Natural killer cell (primary cell): ENCODE results near the gene TMEM61. TPM values are rescaled to one million over a fixed set of nuclear protein-coding genes. Genes with fewer than 3 reads are reported as not detected.

Experiments
- ATAC-seq, 3 donors: fragments of 150-1000 bp in 2 of 3; fragments of 200-7000 bp in 1 of 3; cut with Tn5 transposase; 1 replicate in 1 of 3; 2 replicates in 2 of 3; pipeline ENCODE4 v1.10.0; 2021; ENCODE audit warnings: mild to moderate bottlenecking in 2 of 3, moderate library complexity in 2 of 3
- DNase-seq, 2 donors: peaks; one replicate each; pipeline versions ENCODE4 v3.0.0 to v3.0.0-alpha.2; 2013 to 2021; ENCODE audit warnings: mixed read lengths in 1 of 2
- H3K27ac ChIP-seq: one replicate; pipeline ENCODE4 v1.5.1; 2013; ENCODE audit warnings: mild to moderate bottlenecking, low read length
- H3K27me3 ChIP-seq: one replicate; pipeline ENCODE4 v1.6.1; 2013; ENCODE audit warnings: low read length; ENCODE audit not compliant: control insufficient read depth, insufficient read depth
- H3K36me3 ChIP-seq: one replicate; pipeline ENCODE4 v1.6.1; 2013; ENCODE audit warnings: low read length; ENCODE audit not compliant: control insufficient read depth, insufficient read depth
- H3K4me1 ChIP-seq: one replicate; pipeline ENCODE4 v1.6.1; 2013; ENCODE audit warnings: low read length; ENCODE audit not compliant: control insufficient read depth, insufficient read depth
- H3K4me3 ChIP-seq: one replicate; pipeline ENCODE4 v1.5.1; 2013; ENCODE audit warnings: low read length
- H3K9me3 ChIP-seq: one replicate; pipeline ENCODE4 v1.6.1; 2013; ENCODE audit warnings: low read length; ENCODE audit not compliant: control insufficient read depth, insufficient read depth
- H3K27ac Mint-ChIP-seq, 2 donors: one replicate each; pipeline ENCODE4 v1.8.0; 2022; ENCODE audit warnings: mild to moderate bottlenecking in 2 of 2, mixed read lengths in 2 of 2, moderate library complexity in 1 of 2
- H3K27me3 Mint-ChIP-seq, 2 donors: one replicate each; pipeline ENCODE4 v1.8.0; 2022; ENCODE audit warnings: low read depth in 2 of 2, mixed read lengths in 2 of 2
- H3K36me3 Mint-ChIP-seq: one replicate; pipeline ENCODE4 v1.8.0; 2022; ENCODE audit warnings: mixed read lengths
- H3K4me1 Mint-ChIP-seq, 2 donors: one replicate each; pipeline ENCODE4 v1.8.0; 2022; ENCODE audit warnings: mixed read lengths in 2 of 2
- H3K4me3 Mint-ChIP-seq: one replicate; pipeline ENCODE4 v1.8.0; 2022; ENCODE audit warnings: mild to moderate bottlenecking, moderate library complexity, mixed read lengths
- H3K9me3 Mint-ChIP-seq, 2 donors: one replicate each; pipeline ENCODE4 v1.8.0; 2022; ENCODE audit warnings: mixed read lengths in 2 of 2
- WGBS: methylation state at CpG from one replicate; pipeline ENCODE4 v1.1.7; 2013; ENCODE audit warnings: missing lambda C conversion rate; ENCODE audit not compliant: insufficient coverage; 5-methylcytosine and 5-hydroxymethylcytosine counted together
- intact Hi-C: fragments of 100-400 bp; cut with micrococcal nuclease; formaldehyde crosslinking; loops from one replicate; pipeline ENCODE4 v1.14.2; 2022
- total RNA-seq, 4 donors: library from RNA; stranded (reverse); fragments of 120-200 nt in 1 of 4; gene quantifications; one replicate each; pipeline versions ENCODE4 v1.2.3 to v1.2.4, GENCODE V29; 2013 to 2022
- TF ChIP-seq, protein P1 (sequence below): fragments of 200-600 bp; IDR thresholded peaks from one replicate; pipeline ENCODE4 v1.8.0; 2022; ENCODE audit warnings: antibody characterized with exemption

TMEM61 gene
- total RNA-seq, 3 donors from 2014 or later (not counting 1 experiment from before 2014, with no cell fraction given) = not detected

DNA sequence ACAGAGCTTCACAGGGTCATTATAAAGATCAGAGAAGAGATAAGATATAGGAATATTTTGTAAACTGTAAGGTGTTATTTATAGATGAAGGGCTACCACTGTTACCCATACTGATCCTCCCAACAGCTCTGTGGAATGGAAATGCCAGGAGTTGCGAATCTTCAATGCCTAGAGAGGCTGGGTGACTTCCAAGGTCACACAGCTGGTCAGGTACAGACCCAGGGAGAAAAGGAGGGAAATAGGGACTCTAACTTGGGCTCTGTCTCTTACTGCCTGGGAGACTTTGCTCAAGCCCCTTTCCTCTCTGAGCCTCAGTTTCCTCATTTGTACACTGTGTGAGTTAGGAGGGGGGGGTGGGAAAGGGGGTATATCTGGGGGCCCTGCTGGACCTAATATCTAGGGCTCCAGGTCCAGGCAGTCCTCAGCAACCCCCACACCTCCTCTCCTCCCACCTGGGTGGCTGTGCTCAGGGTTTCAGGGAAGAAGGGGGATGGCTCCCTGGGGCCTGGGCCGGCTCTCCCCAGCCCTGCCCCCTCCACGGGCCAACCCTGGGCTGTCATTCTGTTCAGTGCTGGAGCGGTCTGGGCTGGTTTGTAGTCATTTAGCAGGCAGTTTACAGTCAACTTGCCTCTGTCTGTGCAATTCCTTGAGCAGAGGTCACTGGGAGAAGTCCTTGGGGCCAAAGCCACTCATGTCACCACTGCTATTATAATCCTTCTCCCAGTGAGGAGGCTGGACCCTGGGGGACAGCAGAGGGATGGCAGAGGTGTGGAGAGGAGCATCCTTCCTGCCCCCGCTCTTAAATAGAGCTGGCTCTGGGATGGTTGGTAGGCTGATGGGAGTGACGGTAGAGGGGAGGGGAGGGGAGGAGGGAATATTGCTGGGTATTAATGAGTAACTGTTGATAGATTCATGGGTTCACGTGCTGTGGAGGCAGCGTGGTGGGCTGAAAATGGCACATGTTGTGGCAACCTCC lies 20.0 kb downstream of the TMEM61 start:
- H3K27me3 ChIP-seq = peaks cover 15% of the 10 kb centered on the region
- Mint-ChIP-seq H3K4me3 (no peak overlapping the region), H3K36me3 (no peaks in the 10 kb centered on the region), H3K9me3 (peaks cover 0 to 2% of the 10 kb centered on the region in 2 donors), H3K27ac (no peak overlapping the region), H3K27me3 (peaks cover 16 to 17% of the 10 kb centered on the region in 2 donors), H3K4me1 (peaks cover 14% of the 10 kb centered on the region in 2 donors)
- H3K27ac ChIP-seq = no peak overlapping the region
- intact Hi-C loops = no loop called here
- no peak for ATAC-seq
- peaks cover 16% of the 10 kb centered on the region for H3K4me1 ChIP-seq
- TF ChIP-seq, protein P1, sequence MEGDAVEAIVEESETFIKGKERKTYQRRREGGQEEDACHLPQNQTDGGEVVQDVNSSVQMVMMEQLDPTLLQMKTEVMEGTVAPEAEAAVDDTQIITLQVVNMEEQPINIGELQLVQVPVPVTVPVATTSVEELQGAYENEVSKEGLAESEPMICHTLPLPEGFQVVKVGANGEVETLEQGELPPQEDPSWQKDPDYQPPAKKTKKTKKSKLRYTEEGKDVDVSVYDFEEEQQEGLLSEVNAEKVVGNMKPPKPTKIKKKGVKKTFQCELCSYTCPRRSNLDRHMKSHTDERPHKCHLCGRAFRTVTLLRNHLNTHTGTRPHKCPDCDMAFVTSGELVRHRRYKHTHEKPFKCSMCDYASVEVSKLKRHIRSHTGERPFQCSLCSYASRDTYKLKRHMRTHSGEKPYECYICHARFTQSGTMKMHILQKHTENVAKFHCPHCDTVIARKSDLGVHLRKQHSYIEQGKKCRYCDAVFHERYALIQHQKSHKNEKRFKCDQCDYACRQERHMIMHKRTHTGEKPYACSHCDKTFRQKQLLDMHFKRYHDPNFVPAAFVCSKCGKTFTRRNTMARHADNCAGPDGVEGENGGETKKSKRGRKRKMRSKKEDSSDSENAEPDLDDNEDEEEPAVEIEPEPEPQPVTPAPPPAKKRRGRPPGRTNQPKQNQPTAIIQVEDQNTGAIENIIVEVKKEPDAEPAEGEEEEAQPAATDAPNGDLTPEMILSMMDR = no peak
- H3K9me3 ChIP-seq = no peaks in the 10 kb centered on the region
- no peak for DNase-seq
- no peak overlapping the region for H3K4me3 ChIP-seq
- H3K36me3 ChIP-seq = no peaks in the 10 kb centered on the region
- WGBS = 79% methylated on average over 8 of the region's 8 CpGs

DNA sequence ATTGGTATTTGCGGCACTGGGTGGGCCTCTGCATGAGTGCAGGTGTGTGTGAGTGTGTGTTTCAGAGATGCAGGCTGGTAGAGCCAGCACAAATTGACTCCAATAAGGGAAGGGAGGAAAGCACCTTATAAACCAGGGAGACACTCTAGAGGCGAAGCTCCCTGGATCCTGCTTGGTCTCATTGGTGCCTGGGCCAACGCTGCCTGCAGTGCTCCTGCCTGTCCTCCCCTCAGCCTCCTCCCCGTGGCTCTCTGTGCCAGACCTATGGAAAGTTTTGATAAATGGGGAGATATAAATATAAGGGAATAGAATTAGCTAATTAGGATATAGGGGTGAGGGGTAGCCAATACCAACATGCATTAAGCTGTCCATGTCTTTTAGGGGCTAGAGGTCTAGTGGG lies 20.9 kb downstream of the TMEM61 start:
- H3K4me1 Mint-ChIP-seq = peaks cover 4 to 5% of the 10 kb centered on the region in 2 donors
- Histone ChIP-seq H3K4me3 (no peak overlapping the region), H3K27me3 (peaks cover 11% of the 10 kb centered on the region), H3K9me3 (no peaks in the 10 kb centered on the region), H3K36me3 (no peaks in the 10 kb centered on the region), H3K4me1 (peaks cover 7% of the 10 kb centered on the region), H3K27ac (no peak overlapping the region)
- TF ChIP-seq, protein P1 = no peak
- intact Hi-C loops = no loop called here
- peaks cover 11% of the 10 kb centered on the region in 2 donors for H3K27me3 Mint-ChIP-seq
- H3K36me3 Mint-ChIP-seq = no peaks in the 10 kb centered on the region
- ATAC-seq (no peak), DNase-seq (no peak)
- no peak overlapping the region for H3K27ac Mint-ChIP-seq
- no peaks in the 10 kb centered on the region for H3K9me3 Mint-ChIP-seq
- 85% methylated on average over 4 of the region's 4 CpGs for WGBS
- H3K4me3 Mint-ChIP-seq = no peak overlapping the region

DNA sequence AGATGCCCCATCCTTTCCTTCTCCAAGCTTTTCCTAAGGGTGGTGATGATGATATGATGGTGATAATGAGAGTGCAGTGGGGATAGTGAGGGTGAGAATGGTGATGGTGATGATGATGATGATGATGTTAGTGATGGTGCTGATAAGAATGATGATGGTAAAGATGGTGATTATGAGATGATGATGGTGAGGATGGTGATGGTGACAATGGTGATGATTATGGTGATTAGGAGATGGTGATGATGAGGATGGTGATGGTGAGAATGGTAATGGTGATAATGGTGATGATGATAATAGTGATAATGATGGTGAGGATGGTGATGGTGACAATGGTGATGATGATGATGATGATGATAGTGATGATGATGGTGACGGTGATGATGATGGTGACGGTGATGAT lies 22.3 kb downstream of the TMEM61 start:
- no peaks in the 10 kb centered on the region for H3K36me3 Mint-ChIP-seq
- TF ChIP-seq, protein P1 = no peak
- intact Hi-C loops = no loop called here
- no peak overlapping the region for H3K4me3 Mint-ChIP-seq
- H3K27me3 ChIP-seq = peaks cover 6% of the 10 kb centered on the region
- ATAC-seq (no peak), DNase-seq (no peak)
- H3K27me3 Mint-ChIP-seq = peaks cover 0 to under 1% of the 10 kb centered on the region in 2 donors
- 90% methylated on average over 2 of the region's 2 CpGs for WGBS
- H3K36me3 ChIP-seq = no peaks in the 10 kb centered on the region
- no peak overlapping the region for H3K27ac Mint-ChIP-seq
- no peaks in the 10 kb centered on the region for H3K9me3 Mint-ChIP-seq
- H3K4me1 Mint-ChIP-seq = no peaks in the 10 kb centered on the region
- H3K4me3 ChIP-seq = no peak overlapping the region
- H3K4me1 ChIP-seq = no peaks in the 10 kb centered on the region
- H3K9me3 ChIP-seq = no peaks in the 10 kb centered on the region
- no peak overlapping the region for H3K27ac ChIP-seq
